ENCODE measurements around the gene CRACR2B. TPM values are rescaled to one million over a fixed set of nuclear protein-coding genes. Genes with fewer than 3 reads are reported as not detected.

Gene CRACR2B
- total RNA-seq, 4 donors from 2014 or later = 0.77 to 15.5 (median 2.5) TPM

DNA sequence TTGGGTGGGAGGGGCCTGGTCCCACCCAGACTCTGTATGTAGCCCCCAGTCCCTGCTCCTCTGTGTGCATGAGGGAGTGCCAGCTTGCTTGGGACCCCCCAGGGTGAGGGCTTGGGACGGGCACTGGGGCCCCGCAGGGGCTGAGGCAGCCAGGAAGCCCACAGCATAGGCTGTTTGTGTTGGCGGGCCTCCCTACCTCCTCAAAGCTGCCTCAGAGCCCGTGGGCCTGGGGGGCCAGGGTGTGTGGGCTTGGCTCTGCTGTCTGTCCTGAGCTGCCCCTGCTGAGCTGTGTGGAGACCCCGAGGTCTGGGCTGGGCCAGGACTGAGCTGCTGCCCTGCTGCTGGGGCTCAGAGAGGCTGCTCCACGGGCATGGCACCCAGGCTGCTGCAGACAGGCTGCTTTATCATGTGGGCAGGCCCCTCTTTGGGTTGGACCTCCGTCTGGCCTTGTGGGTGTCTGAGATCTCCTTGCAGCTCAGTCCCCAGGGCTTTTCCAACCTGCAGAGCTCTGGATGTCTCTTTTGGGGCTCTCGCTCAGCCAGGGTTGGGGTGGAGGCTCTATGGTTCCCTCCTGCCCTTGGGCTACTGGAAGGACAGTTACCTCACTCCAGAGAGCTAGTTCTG, 18.3 kb downstream of the CRACR2B start:
- no peak overlapping the region for H3K4me3 ChIP-seq
- H3K4me1 ChIP-seq = peaks cover 16 to 39% of the 10 kb centered on the region in 2 donors
- intact Hi-C loops (cut with DNase I; ENCODE audit: low total_unique reads) = no loop called here

DNA sequence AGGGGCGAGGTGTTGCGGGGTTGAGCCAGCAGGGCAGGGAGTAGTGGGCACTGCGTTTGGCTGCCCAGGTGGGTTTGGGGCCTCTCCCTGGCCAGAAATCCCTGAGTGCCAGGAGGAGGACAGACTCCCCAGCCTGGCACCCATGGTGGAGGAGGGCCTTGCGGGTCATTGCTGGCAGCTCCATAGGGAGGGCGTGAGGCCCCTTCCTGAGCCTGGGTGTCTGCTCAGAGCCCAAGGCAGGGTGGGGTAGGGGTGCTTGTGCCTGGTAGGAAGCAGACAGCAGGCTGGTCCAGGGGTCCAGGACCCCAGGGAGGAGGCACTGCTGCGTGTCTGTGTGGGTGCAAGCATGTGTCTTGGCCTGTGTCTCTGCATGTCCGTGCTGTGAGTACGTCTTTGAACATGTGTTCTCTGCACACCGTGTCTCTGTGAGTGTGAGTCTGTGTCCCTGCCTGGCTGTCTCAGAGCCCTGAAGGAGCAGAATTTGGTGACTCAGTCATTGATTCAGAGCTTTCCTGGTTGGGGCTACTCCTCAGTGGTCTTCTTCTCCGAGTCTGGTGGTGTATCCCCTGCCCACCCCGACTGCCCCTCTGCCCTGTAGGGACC, 18.9 kb downstream of the CRACR2B start:
- TF ChIP-seq POLR2A (IDR thresholded peaks at IDR 0.05) = no peak
- TF ChIP-seq, protein P1, sequence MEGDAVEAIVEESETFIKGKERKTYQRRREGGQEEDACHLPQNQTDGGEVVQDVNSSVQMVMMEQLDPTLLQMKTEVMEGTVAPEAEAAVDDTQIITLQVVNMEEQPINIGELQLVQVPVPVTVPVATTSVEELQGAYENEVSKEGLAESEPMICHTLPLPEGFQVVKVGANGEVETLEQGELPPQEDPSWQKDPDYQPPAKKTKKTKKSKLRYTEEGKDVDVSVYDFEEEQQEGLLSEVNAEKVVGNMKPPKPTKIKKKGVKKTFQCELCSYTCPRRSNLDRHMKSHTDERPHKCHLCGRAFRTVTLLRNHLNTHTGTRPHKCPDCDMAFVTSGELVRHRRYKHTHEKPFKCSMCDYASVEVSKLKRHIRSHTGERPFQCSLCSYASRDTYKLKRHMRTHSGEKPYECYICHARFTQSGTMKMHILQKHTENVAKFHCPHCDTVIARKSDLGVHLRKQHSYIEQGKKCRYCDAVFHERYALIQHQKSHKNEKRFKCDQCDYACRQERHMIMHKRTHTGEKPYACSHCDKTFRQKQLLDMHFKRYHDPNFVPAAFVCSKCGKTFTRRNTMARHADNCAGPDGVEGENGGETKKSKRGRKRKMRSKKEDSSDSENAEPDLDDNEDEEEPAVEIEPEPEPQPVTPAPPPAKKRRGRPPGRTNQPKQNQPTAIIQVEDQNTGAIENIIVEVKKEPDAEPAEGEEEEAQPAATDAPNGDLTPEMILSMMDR (IDR thresholded peaks at IDR 0.05) = no peak
- Histone ChIP-seq H3K27ac (peak overlapping the region in 1 of 2 donors; percentile 95), H3K4me1 (peaks cover 10 to 36% of the 10 kb centered on the region in 2 donors), H3K36me3 (no peaks in the 10 kb centered on the region), H3K4me3 (no peak overlapping the region), H3K9me3 (no peaks in the 10 kb centered on the region), H3K27me3 (no peaks in the 10 kb centered on the region)
- intact Hi-C loops (cut with DNase I; ENCODE audit: low total_unique reads) = no loop called here
- no peak for DNase-seq

More for the DNA sequence above, 18.3 kb downstream of the CRACR2B start:
- H3K27ac ChIP-seq = peak overlapping the region; percentile 95 to 97
- DNase-seq = no peak
- TF ChIP-seq, protein P1 (IDR thresholded peaks at IDR 0.05) = no peak
- TF ChIP-seq POLR2A (IDR thresholded peaks at IDR 0.05) = no peak
- no peaks in the 10 kb centered on the region for H3K9me3 ChIP-seq
- H3K27me3 ChIP-seq = no peaks in the 10 kb centered on the region
- H3K36me3 ChIP-seq = no peaks in the 10 kb centered on the region

DNA sequence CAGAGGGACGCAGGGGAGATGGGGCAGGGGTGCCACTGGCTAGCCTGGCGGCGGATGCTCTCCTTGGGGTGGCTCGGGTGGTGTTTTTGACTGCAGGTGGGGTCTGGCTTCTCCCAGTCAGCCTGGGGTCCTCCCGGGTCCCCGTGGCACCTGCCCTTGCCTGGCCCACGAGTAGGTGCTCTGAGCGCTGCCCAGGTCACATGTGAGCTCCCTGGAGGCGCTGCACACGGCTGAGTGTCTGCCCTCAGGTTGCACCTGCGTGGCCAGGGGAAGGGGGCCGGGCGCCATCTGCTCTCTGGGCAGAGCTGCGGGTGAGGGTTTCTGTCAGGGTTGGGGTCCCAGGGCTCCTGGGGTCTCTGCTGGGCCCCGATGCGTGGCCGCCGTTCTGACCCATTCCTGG, 20.2 kb downstream of the CRACR2B start:
- no peak overlapping the region for H3K4me3 ChIP-seq
- intact Hi-C loops (cut with DNase I; ENCODE audit: low total_unique reads) = no loop called here
- H3K27ac ChIP-seq = peak overlapping the region in 1 of 2 donors; percentile 69
- DNase-seq = no peak
- no peak for TF ChIP-seq POLR2A (IDR thresholded peaks at IDR 0.05)
- TF ChIP-seq, protein P1 (IDR thresholded peaks at IDR 0.05) = no peak
- no peaks in the 10 kb centered on the region for H3K9me3 ChIP-seq
- H3K4me1 ChIP-seq = peaks cover 10 to 36% of the 10 kb centered on the region in 2 donors
- H3K36me3 ChIP-seq = no peaks in the 10 kb centered on the region
- H3K27me3 ChIP-seq = no peaks in the 10 kb centered on the region

DNA sequence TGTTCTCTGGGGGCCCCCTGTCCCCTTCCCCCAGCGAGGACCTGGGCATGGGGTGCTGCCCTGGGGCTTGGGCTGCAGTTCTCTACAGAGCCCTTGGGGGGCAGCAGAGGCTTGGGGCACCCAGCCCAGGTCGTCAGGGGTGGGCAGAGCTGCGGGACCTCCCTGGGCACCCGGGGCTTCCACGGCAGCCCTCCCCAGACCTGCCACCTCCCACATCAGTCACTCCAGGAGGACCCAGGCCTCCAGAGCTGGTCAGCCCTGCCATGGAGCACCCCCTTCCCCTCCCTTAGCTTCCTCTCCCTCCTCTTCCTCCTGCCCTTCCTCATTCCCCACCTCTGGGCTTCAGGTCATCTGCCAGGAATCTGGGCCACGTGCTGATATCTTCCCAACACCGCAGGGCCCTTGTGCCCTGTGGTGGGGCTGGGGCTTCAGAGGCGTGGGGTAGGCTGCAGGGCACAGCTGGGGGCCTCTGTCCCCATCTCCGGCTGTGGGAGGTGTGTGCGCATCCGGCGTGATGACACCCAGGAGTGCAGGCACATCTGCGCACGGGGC, 20.7 kb downstream of the CRACR2B start:
- Histone ChIP-seq H3K27ac (peak overlapping the region in 1 of 2 donors; percentile 69), H3K27me3 (no peaks in the 10 kb centered on the region), H3K4me1 (peaks cover 10 to 36% of the 10 kb centered on the region in 2 donors), H3K9me3 (no peaks in the 10 kb centered on the region), H3K36me3 (no peaks in the 10 kb centered on the region), H3K4me3 (no peak overlapping the region)
- no peak for DNase-seq
- intact Hi-C loops (cut with DNase I; ENCODE audit: low total_unique reads) = no loop called here
- no peak for TF ChIP-seq POLR2A (IDR thresholded peaks at IDR 0.05)
- TF ChIP-seq, protein P1 (IDR thresholded peaks at IDR 0.05) = peak; percentile 65 to 89 (median 82)

Measured in uterus (tissue), 4 donors.